GM12872 (cell line): ENCODE data around the gene SLC16A5.

ENCODE experiments used
- TF ChIP-seq, protein P1 (sequence below): IDR thresholded peaks from 3 replicates; pipeline ENCODE4 v1.5.1; 2011; ENCODE audit warnings: low read depth, mild to moderate bottlenecking, low read length, moderate library complexity; ENCODE audit not compliant: insufficient read depth

SLC16A5 gene

DNA sequence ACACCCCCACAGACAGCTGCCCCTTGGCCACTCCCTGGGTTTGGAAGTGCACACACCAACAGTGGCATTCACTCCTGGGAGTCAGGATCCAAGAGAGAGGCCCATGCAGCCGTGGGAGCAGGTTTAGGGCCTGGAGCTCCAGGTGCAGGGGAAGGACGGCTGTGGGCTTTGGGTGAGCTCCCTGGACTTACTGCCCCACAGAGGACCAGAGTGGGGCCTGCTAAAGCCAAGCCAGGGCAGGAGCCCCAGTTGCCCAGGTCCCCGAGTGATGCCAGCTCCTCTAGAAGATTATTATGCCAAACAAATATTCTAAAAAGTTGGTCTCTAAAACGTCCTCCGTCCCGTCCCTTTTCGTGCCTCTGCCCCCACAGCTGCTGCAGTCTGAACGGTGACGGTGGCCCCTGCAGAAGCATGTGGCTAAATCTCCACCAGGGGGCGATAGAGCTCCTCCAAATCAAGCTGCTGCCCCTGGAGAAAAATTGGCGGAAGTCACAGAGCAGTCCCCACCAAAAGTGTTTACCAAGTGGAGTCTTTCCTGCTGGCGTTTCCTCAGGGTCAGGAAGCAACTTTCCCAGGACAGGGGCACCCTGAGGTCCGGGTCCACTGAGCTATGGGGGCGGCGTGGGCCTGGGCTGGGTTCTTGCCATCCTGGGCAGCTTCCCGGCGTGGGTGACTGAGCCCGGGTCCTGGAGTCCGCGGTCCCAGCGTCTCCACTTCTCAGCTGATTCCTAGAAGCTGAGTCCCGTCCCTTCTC, 26.2 kb downstream of the SLC16A5 start:
- TF ChIP-seq, protein P1, sequence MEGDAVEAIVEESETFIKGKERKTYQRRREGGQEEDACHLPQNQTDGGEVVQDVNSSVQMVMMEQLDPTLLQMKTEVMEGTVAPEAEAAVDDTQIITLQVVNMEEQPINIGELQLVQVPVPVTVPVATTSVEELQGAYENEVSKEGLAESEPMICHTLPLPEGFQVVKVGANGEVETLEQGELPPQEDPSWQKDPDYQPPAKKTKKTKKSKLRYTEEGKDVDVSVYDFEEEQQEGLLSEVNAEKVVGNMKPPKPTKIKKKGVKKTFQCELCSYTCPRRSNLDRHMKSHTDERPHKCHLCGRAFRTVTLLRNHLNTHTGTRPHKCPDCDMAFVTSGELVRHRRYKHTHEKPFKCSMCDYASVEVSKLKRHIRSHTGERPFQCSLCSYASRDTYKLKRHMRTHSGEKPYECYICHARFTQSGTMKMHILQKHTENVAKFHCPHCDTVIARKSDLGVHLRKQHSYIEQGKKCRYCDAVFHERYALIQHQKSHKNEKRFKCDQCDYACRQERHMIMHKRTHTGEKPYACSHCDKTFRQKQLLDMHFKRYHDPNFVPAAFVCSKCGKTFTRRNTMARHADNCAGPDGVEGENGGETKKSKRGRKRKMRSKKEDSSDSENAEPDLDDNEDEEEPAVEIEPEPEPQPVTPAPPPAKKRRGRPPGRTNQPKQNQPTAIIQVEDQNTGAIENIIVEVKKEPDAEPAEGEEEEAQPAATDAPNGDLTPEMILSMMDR, result peak; percentile 87

DNA sequence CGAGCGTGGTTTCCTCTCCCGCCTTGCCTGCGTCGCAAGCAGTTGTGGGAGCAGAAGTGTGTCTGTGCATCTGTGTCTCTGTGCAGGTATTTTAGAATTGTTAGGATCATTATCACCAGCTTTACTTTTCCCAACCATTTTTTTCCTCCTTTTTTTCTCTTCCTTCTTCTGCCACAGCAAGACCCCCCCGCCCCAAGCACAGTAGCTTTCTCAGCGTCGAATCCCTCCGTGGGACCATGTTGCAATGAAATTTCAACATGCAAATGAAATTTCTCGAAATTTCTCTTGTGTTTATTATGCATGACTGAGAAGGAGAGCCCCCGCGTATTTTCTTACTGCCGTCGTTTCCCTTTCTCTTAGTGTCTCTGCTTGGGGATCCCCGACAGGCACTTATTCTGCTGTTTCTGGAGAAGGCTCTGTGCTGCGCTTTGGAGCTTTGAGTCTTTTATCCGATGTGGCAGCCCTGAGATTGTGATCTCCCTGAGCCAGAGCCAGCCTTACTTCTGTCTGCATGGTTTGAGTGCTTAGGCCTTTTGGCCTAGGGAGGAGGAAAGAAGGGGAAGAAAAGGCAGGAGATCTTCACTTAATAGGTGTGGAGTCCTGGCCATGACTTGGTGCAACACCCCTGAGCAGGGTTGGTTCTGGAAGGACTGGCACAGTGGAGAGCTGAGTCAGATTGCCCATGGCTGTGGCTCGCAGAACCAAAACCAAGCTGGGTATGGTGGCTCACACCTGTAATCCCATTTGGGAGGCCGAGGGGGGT, 27.0 kb downstream of the SLC16A5 start:
- TF ChIP-seq, protein P1, result no peak

DNA sequence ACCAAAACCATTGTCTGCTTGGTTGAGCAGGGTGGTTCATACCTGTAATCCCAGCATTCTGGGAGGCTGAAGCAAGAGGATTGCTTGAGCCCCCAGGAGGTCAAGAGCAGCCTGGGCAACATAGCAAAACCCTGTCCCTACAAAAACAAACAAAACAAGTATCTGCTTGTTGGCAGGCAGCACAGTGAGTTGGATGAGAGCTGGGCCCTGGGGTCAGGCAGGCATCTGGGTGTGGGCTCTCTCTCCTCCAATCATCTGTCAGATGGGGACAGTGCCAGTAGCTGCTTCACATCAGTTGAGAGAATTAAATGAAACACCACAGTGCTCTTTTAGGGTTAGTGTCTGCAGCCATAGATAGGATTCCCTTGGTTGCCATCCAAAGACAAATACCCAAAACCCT, 27.8 kb downstream of the SLC16A5 start:
- TF ChIP-seq, protein P1, result no peak

DNA sequence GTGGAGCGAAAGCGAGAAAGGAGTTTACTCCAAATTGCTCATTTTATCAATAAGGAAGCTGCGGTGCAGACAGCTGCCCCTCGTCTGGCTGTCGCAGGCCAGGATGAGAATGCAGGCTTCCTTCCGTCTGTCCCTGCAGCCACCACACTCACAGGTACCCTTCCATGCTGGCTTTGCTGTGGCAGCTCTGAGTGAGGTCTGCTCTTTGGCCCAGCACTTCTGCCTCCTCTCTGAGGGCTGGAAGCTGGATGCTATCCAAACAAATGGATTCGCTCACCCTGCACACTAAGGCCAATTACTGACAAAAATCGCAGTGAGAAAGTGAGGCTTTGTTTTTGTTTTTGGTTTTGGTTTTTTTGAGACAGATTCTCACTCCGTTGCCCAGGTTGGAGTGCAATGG, 29.0 kb downstream of the SLC16A5 start:
- TF ChIP-seq, protein P1, result no peak

DNA sequence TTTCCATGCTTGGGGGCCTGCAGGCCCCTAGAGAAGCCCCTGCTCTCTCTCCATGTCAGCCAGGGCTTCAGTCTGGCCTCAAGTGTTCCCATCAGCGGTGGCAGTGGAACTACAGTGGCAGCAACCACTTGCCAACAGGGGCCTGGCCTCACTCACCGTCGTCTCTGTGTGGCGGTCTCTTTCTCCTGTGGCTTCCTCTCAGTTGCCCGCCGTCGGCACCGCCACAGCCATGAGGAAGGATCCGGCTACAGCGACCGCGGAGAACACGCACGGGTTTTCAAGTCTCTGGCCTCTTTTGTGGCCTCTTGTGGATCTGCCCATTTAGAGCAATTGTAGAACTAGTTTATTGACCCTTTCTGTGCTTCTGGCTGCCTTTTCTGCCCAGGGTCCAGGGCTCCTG, 30.6 kb downstream of the SLC16A5 start:
- TF ChIP-seq, protein P1, result no peak

DNA sequence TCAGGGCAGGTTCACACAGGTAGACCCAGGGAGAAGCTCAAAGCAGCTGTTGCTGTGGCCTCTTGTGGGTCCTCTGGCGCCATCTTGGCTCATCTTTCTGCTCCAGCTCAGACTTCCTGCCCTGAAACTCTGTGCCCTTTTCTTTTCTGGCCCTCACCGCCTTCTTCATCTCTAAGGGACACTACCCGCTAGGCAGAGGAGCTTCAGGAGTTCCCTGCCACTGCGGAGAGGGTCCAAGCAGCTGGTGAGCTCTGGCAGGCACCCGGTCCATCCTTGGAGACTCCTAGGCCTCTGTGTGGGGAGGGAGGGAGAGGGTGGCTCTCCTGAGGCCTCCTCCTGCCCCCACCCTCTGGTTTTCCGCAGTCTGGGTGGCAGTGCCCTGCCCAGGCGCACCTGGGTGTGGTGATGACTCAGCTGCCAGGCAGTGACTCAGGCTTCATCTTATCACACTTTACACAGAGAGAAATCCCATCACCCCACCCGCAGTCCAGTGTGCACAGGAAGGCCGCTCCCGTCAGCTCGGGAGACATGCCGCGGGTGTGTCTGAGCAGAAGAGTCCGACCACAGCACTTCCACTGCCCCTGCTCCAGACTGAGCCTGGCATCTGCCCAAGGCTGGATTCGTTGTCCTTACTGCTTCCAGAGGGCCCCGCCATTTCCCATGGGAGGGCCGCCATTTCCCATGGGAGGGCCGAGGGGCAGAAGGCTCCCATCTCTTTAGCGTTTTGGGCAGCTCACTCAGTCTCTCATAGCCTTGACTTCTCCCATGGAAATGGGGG, 36.5 kb downstream of the SLC16A5 start:
- TF ChIP-seq, protein P1, result no peak

DNA sequence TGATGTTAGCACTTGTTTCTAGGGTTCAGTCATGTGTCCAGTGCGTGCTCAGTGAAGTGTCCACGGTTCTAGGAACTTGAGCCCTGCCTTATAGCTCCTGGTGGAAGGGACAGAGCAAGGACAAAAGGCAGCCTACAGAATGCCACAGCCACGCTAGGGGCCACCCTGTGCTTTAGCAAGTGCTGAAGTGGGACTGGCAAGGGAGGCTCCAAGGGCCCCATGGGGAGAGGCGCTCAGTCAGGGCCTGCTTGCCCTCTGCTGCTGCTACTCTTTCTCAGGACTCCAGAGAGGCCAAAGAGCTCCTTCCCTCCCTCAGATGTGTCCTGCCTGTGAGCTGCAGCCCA, 37.0 kb downstream of the SLC16A5 start:
- TF ChIP-seq, protein P1, result no peak
